ENCODE measurements around the gene TMEM183A. TPM values are rescaled to one million over a fixed set of nuclear protein-coding genes. Genes with fewer than 3 reads are reported as not detected.

Gene TMEM183A
- total RNA-seq, 1 experiment from 2014 or later = 64.7 TPM

- Histone ChIP-seq H3K79me2 (ENCODE audit: insufficient read depth, low read length) (no peaks in the 10 kb centered on the region), H3K4me3 (replicated peaks in 1 of 2; ENCODE audit: low read depth in 1 of 2, low read length in 2 of 2) (no peak overlapping the region), H3K9me2 (ENCODE audit: insufficient read depth) (no peaks in the 10 kb centered on the region), H3K36me3 (ENCODE audit: control insufficient read depth in 1 of 2, insufficient read depth in 2 of 2, low read length in 2 of 2) (no peaks in the 10 kb centered on the region), H3K4me2 (ENCODE audit: low read length) (no peak overlapping the region), H3K27me3 (ENCODE audit: insufficient read depth, low read length) (no peaks in the 10 kb centered on the region), H2AFZ (ENCODE audit: low read depth, low read length, poor library complexity, severe bottlenecking) (no peak overlapping the region), H4K20me1 (ENCODE audit: insufficient read depth) (no peaks in the 10 kb centered on the region), H3K4me1 (ENCODE audit: control insufficient read depth in 1 of 2, insufficient read depth in 2 of 2, low read length in 2 of 2) (peaks cover 0 to 22% of the 10 kb centered on the region in 2 experiments; a peak in 2 of 4 replicates), H3K27ac (ENCODE audit: low read depth, low read length) (no peak overlapping the region), H3K9me3 (ENCODE audit: control insufficient read depth in 1 of 2, insufficient read depth in 1 of 2, low read depth in 1 of 2, low read length in 2 of 2) (no peaks in the 10 kb centered on the region), H3K9ac (ENCODE audit: low read length) (no peak overlapping the region)
- ChIA-PET POLR2A (interaction anchor here (1.5 to 1.6 kb wide), 2 partner anchors 177 to 230 kb away, joined by 4 to 5 read pairs; no protein-coding TSS in a partner anchor), RAD21 (ENCODE audit: low non-redundant PET in 1 of 2, low total read pairs in 2 of 2, uncharacterized antibody in 2 of 2, unreplicated experiment in 2 of 2) (interaction anchor here (0.8 to 2.4 kb wide), 9 partner anchors 79 to 232 kb away, joined by 3 to 19 read pairs (median 8); no protein-coding TSS in a partner anchor), CTCF (interaction anchor here (0.6 to 5.0 kb wide), 30 partner anchors 9 to 408 kb away, joined by 3 to 185 read pairs (median 6); partner anchors contain the start of genes ADORA1 and PPFIA4)
- TF ChIP-seq CTCF (IDR thresholded peaks at IDR 0.05 in 2 of 3, conservative IDR thresholded peaks at IDR 0.05 in 1 of 3; ENCODE audit: borderline replicate concordance in 1 of 3, insufficient read depth in 1 of 3, low read depth in 2 of 3, low read length in 2 of 3) (peak; percentile 83 to 97 (median 92)), REST (IDR thresholded peaks at IDR 0.05; ENCODE audit: low read depth) (no peak), RAD21 (IDR thresholded peaks at IDR 0.05; ENCODE audit: low read depth) (peak; percentile 89)
- ATAC-seq = peak; percentile 92
- DNase-seq (ENCODE audit: low read depth, low spot score) = no peak
- intact Hi-C loops (cut with micrococcal nuclease) = loop anchor here (1.0 kb wide), 2 partner anchors 177 to 230 kb away; no protein-coding TSS in a partner anchor
- BruUV-seq (replicated peaks) = no TSS peak
Measured at GRCh38 chr1:203038891-203039608, 31.9 kb downstream of the TMEM183A start.
